Suprapubic skin (tissue), 4 donors: Measurements from ENCODE around the gene ATP4A. TPM values are rescaled to one million over a fixed set of nuclear protein-coding genes. Genes with fewer than 3 reads are reported as not detected.
A peak's percentile ranks its signal among the peaks of the same experiment; 100 is the strongest.

ENCODE experiments used
- DNase-seq, 2 donors: peaks; one replicate each; pipeline ENCODE4 v3.0.0-alpha.2; 2019; ENCODE audit warnings: low spot score in 2 of 2
- H3K27ac ChIP-seq: fragments of 200-600 bp; sonication (generic); one replicate; pipeline ENCODE4 v1.5.1; 2019
- H3K27me3 ChIP-seq: fragments of 200-600 bp; sonication (generic); one replicate; pipeline ENCODE4 v1.5.1; 2019
- H3K36me3 ChIP-seq: fragments of 200-600 bp; sonication (generic); one replicate; pipeline ENCODE4 v1.5.1; 2019
- H3K4me1 ChIP-seq: fragments of 200-600 bp; sonication (generic); one replicate; pipeline ENCODE4 v1.5.1; 2019
- H3K4me3 ChIP-seq: fragments of 200-600 bp; sonication (generic); one replicate; pipeline ENCODE4 v1.5.1; 2019; ENCODE audit warnings: mild to moderate bottlenecking
- H3K9me3 ChIP-seq: fragments of 200-600 bp; sonication (generic); one replicate; pipeline ENCODE4 v1.5.1; 2019
- EP300 ChIP-seq: sonication (generic); formaldehyde crosslinking; IDR thresholded peaks from one replicate; pipeline ENCODE4 v1.6.1; 2017; ENCODE audit warnings: antibody characterized with exemption
- POLR2A ChIP-seq, 2 donors: fragments of 450-650 bp; IDR thresholded peaks; one replicate each; pipeline ENCODE4 v1.6.1; 2017; ENCODE audit warnings: antibody characterized with exemption in 2 of 2, mild to moderate bottlenecking in 2 of 2, moderate library complexity in 2 of 2
- POLR2AphosphoS5 ChIP-seq, 3 donors: sonication (generic); formaldehyde crosslinking; IDR thresholded peaks; one replicate each; pipeline ENCODE4 v1.6.1; 2017; ENCODE audit warnings: antibody characterized with exemption in 3 of 3
- WGBS: methylation state at CpG from one replicate; pipeline ENCODE4 v1.1.5; 2018; 5-methylcytosine and 5-hydroxymethylcytosine counted together
- total RNA-seq, 4 donors: library from RNA; depleted of rRNA; stranded (reverse); fragments of >200 nt; gene quantifications; one replicate each; pipeline ENCODE4 v1.1.0, GENCODE V29; 2016
- TF ChIP-seq, protein P1 (sequence below), 2 donors: fragments of 200-600 bp in 1 of 2; fragments of 450-650 bp in 1 of 2; sonication (generic) in 1 of 2; IDR thresholded peaks; one replicate each; pipeline ENCODE4 v1.5.1; 2016 to 2019; ENCODE audit warnings: antibody characterized with exemption in 2 of 2, mild to moderate bottlenecking in 1 of 2, moderate library complexity in 1 of 2

Gene ATP4A
- total RNA-seq, 4 donors from 2014 or later: not detected

DNA sequence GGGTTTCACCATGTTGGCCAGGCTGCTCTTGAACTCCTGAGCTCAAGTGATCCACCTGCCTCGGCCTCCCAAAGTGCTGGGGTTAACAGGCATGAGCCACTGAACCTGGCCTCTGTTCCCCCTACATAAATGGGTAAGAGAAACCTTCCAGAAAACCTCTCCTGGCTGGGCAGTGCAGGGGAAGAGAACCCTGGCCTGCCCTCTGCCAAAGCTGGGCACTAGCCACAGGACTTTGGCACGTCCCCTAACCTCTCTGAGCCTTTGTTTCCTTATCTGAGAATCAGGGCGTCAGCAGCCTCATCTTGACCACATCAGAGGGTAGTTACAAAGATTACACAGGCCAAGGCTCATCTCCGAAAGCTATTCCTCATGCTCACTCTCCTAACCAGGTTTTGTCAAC, 37.6 kb downstream of the ATP4A start:
- Histone ChIP-seq H3K36me3 (no peaks in the 10 kb centered on the region), H3K9me3 (no peaks in the 10 kb centered on the region), H3K4me1 (peaks cover 21% of the 10 kb centered on the region), H3K27ac (no peak overlapping the region), H3K4me3 (peak overlapping the region; percentile 29), H3K27me3 (peaks cover 54% of the 10 kb centered on the region)
- TF ChIP-seq, protein P1, sequence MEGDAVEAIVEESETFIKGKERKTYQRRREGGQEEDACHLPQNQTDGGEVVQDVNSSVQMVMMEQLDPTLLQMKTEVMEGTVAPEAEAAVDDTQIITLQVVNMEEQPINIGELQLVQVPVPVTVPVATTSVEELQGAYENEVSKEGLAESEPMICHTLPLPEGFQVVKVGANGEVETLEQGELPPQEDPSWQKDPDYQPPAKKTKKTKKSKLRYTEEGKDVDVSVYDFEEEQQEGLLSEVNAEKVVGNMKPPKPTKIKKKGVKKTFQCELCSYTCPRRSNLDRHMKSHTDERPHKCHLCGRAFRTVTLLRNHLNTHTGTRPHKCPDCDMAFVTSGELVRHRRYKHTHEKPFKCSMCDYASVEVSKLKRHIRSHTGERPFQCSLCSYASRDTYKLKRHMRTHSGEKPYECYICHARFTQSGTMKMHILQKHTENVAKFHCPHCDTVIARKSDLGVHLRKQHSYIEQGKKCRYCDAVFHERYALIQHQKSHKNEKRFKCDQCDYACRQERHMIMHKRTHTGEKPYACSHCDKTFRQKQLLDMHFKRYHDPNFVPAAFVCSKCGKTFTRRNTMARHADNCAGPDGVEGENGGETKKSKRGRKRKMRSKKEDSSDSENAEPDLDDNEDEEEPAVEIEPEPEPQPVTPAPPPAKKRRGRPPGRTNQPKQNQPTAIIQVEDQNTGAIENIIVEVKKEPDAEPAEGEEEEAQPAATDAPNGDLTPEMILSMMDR (IDR thresholded peaks at IDR 0.05): no peak
- TF ChIP-seq EP300: no peak
- TF ChIP-seq POLR2A (IDR thresholded peaks at IDR 0.05): no peak
- TF ChIP-seq POLR2AphosphoS5 (IDR thresholded peaks at IDR 0.05): no peak
- 73% methylated on average over 4 of the region's 4 CpGs for WGBS
- DNase-seq: no peak

DNA sequence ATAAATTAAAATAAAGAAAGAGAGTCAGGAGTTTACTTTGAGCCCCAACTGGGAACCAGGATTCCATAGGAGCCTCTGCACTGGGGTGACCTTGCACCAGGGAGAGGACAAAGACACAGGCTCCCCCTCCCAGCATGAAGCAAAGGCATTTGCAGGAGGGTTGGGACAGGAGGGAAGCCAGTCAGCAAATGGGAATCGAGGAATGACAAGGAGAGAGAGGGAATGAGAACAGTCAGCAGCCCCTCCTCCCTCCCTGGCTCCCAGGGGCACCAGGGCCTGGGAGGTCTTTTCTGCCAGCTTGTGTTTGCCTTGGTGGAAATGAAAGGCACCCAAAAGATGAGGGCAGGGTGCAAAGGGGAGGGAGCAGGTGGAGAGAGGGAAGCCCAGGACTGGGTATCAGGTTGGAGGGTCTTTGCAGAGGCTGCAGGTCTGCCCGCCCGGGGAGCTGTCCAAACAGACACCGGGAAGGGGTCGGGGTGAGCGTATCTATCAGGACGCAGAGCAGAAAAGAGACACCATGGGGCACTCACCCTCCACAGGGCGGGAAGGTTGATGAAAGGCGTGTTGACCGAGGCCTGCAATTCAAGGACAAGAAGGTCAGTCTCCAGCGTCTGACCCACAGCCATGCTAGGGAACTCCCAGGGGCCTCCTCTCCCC, 39.1 kb downstream of the ATP4A start:
- H3K4me3 ChIP-seq: no peak overlapping the region
- 53% methylated on average over 11 of the region's 11 CpGs for WGBS
- no peaks in the 10 kb centered on the region for H3K9me3 ChIP-seq
- H3K27me3 ChIP-seq: peaks cover 44% of the 10 kb centered on the region
- TF ChIP-seq POLR2AphosphoS5 (IDR thresholded peaks at IDR 0.05) (no peak), EP300 (no peak), POLR2A (IDR thresholded peaks at IDR 0.05) (no peak)
- TF ChIP-seq, protein P1 (IDR thresholded peaks at IDR 0.05): no peak
- no peak overlapping the region for H3K27ac ChIP-seq
- H3K36me3 ChIP-seq: no peaks in the 10 kb centered on the region
- peaks cover 19% of the 10 kb centered on the region for H3K4me1 ChIP-seq
- no peak for DNase-seq

DNA sequence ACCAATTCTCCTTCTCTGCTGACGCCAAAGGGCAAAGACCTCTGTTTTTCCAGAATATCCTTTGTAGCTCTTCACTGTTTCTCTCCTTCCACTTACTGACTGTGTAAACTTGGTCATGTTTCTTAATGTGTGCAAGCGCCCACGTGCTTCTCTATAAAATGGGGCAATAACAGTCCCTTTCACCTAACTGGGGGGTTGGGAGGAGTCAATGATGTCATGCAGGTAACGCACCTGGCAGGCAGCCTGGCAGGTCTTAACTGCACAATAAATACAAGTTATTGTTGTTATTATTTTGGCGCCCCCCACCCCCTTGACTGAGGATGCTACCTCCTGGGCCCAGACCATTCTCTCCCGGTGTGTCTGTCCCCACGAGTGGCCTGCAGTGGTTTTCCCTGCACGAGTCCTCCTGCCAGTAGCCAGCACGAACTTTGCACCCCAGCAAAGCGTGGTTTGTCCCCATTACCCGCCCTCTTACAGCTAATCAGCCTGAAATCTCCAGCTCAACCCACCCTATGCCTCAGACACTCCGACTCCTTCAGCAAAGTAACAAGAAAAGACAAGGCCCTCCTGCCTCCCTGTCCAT, 40.6 kb downstream of the ATP4A start:
- H3K4me1 ChIP-seq: peaks cover 23% of the 10 kb centered on the region
- no peak overlapping the region for H3K27ac ChIP-seq
- H3K27me3 ChIP-seq: peaks cover 29% of the 10 kb centered on the region
- no peaks in the 10 kb centered on the region for H3K36me3 ChIP-seq
- H3K4me3 ChIP-seq: no peak overlapping the region
- no peak for DNase-seq
- TF ChIP-seq POLR2AphosphoS5 (IDR thresholded peaks at IDR 0.05): no peak
- no peak for TF ChIP-seq POLR2A (IDR thresholded peaks at IDR 0.05)
- no peak for TF ChIP-seq EP300
- TF ChIP-seq, protein P1 (IDR thresholded peaks at IDR 0.05): no peak
- 80% methylated on average over 12 of the region's 12 CpGs for WGBS
- H3K9me3 ChIP-seq: no peaks in the 10 kb centered on the region

DNA sequence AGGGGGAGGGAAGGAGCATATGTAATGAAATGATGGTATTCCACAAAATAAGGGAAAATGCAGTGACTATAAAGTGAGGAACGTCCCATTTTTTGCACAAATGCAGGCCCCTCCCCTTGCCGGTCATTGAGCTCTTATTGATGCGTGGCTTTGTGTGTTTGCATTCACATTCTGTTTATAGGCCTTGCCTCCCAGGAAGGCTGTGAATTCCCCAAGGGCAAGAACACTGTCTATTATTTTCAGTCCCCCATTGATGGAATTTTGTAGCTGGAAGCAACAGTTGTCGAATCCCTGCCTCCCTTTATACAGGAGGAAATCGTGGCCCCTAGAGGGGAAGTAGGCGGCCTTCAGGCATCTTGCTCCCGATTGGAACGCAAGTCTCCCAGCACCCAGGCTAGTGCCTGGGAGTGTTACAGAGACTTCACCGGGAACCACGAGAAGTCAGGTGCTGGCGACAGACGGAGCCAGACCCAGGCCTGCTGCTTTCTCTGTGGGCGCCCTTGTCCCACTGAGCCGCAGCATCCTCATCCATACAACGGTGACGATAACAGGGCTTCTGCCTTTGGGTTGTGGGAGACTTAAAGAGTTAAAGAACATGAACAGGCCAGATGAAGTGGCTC, 42.2 kb downstream of the ATP4A start:
- WGBS: 66% methylated on average over 14 of the region's 16 CpGs
- Histone ChIP-seq H3K27me3 (peaks cover 13% of the 10 kb centered on the region), H3K27ac (no peak overlapping the region), H3K9me3 (no peaks in the 10 kb centered on the region), H3K4me1 (peaks cover 18% of the 10 kb centered on the region), H3K4me3 (no peak overlapping the region), H3K36me3 (no peaks in the 10 kb centered on the region)
- TF ChIP-seq POLR2A (IDR thresholded peaks at IDR 0.05): no peak
- TF ChIP-seq EP300: no peak
- no peak for TF ChIP-seq POLR2AphosphoS5 (IDR thresholded peaks at IDR 0.05)
- TF ChIP-seq, protein P1 (IDR thresholded peaks at IDR 0.05): no peak
- DNase-seq: no peak

DNA sequence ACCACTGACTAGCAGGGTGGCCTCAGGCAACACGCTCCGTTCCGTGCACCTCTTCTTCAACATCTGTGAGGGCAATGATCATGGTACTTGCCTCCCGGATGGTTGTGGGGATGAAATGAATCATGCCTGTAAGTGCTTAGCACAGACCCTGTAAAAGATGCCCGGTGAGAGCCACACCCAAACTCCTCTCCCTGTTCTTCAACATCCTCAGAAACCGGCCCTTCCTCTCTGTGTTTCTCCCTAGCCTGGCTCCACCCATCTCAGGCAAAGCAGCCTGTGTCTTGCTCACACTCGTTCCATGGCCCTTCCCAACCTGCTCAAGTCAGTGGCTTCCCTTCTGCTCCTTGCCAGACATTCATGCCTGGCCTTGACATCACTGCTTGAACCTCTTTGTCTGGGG, 44.2 kb downstream of the ATP4A start:
- no peak overlapping the region for H3K4me3 ChIP-seq
- H3K36me3 ChIP-seq: no peaks in the 10 kb centered on the region
- TF ChIP-seq, protein P1 (IDR thresholded peaks at IDR 0.05): no peak
- TF ChIP-seq EP300: no peak
- TF ChIP-seq POLR2A (IDR thresholded peaks at IDR 0.05): no peak
- no peak for TF ChIP-seq POLR2AphosphoS5 (IDR thresholded peaks at IDR 0.05)
- H3K27me3 ChIP-seq: no peaks in the 10 kb centered on the region
- no peaks in the 10 kb centered on the region for H3K9me3 ChIP-seq
- H3K4me1 ChIP-seq: peaks cover 20% of the 10 kb centered on the region
- no peak for DNase-seq
- H3K27ac ChIP-seq: peak overlapping the region; percentile 66
- 41% methylated on average over 7 of the region's 7 CpGs for WGBS
